ENCODE data around the gene ZNF8.

- TF ChIP-seq CTCF (IDR thresholded peaks at IDR 0.05; ENCODE audit: low read length) (no peak), EZH2 (IDR thresholded peaks at IDR 0.05; ENCODE audit: borderline replicate concordance, low read length) (no peak)
These were observed 15.8 kb upstream of the ZNF8 start for GRCh38 chr19:58262922-58263296.

Measured in OCI-LY1 (cell line).